ENCODE results near the gene COASY. TPM values are rescaled to one million over a fixed set of nuclear protein-coding genes. Genes with fewer than 3 reads are reported as not detected.
A peak's percentile ranks its signal among the peaks of the same experiment; 100 is the strongest.

The COASY gene
- total RNA-seq, 1 donor = 10.2 TPM

DNA sequence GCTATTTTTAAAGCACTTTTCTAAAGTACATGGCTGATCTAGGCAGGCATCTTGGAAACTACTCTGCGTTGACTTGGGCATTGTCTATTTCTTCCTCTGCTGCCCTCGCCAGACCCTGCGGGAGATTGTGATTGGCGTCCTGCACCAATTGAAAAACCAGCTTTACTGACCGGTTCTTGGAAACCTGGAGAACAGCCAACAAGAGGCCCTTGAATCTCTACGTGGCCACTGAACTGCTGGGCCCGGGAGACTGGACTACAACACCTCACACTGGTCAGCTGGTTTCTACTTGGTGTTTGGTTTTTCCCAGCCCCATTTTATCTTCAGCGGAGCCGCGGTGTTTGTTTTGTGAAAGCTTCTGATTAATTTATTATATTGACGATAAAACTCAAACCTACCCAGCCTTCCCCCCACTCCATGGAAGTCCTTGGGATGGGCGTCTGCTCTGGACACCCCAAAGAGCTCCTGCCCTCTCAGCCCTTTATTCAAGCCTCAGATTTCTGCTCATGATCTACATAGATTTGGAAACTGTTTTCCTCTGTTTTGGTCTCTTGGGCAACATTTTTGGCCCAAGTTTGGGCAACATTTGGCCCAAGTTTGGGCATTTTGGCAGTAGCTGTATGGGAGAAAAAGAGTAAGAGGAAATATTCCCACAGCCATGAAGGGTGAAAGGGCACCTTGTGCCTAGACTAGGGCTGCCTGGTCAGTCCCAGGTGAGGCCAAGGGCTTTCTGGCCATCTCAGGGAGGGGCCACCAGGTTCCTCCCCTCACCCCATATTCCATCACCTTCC is 9.7 kb downstream of the COASY start:
- no peak overlapping the region for H3K4me3 ChIP-seq (ENCODE audit: low read length)
- no peaks in the 10 kb centered on the region for H3K9me3 ChIP-seq (ENCODE audit: low read depth, low read length)
- H3K27me3 ChIP-seq (ENCODE audit: insufficient read depth, low read length) = no peaks in the 10 kb centered on the region
- peaks cover 32% of the 10 kb centered on the region for H3K4me1 ChIP-seq (ENCODE audit: insufficient read depth, low read length)

DNA sequence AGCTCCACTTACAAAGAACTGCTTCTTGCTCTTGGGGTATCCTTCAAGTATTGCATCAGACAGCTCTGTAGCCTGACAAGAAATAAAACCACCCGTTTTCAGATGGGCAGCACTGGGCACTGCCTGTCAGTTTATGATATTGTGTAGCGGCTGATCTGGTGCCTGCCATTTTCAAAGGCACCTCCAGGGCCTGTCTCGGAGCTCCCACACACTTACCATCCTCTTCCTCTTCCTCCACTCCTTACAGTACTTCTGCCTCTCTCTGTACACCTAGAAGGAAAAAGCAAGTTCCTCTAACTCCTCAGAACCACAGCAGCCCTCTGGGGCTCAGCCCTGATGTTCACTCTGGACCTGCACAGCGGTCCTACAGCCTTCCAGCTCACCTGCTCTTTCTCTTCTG is 11.1 kb downstream of the COASY start:
- H3K27me3 ChIP-seq (ENCODE audit: insufficient read depth, low read length) = no peaks in the 10 kb centered on the region
- H3K9me3 ChIP-seq (ENCODE audit: low read depth, low read length) = no peaks in the 10 kb centered on the region
- H3K4me1 ChIP-seq (ENCODE audit: insufficient read depth, low read length) = peaks cover 34% of the 10 kb centered on the region
- H3K4me3 ChIP-seq (ENCODE audit: low read length) = no peak overlapping the region

DNA sequence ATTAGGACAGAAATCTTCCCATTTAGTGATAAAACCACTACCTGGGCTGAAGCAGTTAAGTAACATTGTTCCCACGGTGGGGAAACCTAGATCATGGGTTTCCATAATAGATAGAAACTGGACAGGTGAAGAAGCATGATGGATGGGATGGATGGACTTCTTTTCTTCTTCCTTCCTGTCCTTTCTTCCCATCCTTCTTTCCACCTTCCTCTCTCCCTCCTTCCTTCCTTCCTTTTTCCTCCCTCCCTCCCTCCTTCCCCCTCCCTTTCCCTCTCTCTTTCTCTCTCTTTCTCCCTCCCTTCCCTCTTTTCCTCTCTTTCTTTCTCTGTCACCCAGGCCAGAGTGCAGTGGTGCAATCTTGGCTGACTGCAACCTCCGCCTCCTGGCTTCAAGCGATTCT is 12.5 kb downstream of the COASY start:
- peaks cover 30% of the 10 kb centered on the region for H3K4me1 ChIP-seq (ENCODE audit: insufficient read depth, low read length)
- H3K27me3 ChIP-seq (ENCODE audit: insufficient read depth, low read length) = no peaks in the 10 kb centered on the region
- H3K4me3 ChIP-seq (ENCODE audit: low read length) = no peak overlapping the region
- H3K9me3 ChIP-seq (ENCODE audit: low read depth, low read length) = no peaks in the 10 kb centered on the region

DNA sequence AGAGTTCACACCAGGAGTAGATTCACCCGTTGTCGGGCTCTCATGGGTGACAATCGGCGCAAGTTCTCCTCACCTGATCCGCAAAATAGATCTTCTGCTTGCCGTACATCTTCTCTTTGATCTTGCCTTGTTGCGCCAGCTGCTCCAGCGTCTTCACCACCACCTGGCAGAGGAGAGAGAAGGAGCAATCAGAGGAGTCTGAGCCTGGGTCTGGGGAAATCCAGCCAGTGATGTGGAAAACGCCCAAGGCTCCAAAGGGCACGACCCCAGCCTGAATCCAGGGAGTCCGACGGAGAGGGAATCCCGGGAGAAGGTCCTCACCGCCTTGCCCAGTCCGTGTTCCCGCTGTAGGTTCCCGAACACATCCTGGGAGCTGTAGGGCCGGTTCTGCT is 15.2 kb downstream of the COASY start:
- H3K4me3 ChIP-seq (ENCODE audit: low read length) = peak overlapping the region; percentile 52
- no peaks in the 10 kb centered on the region for H3K9me3 ChIP-seq (ENCODE audit: low read depth, low read length)
- H3K4me1 ChIP-seq (ENCODE audit: insufficient read depth, low read length) = peaks cover 27% of the 10 kb centered on the region
- H3K27me3 ChIP-seq (ENCODE audit: insufficient read depth, low read length) = no peaks in the 10 kb centered on the region

DNA sequence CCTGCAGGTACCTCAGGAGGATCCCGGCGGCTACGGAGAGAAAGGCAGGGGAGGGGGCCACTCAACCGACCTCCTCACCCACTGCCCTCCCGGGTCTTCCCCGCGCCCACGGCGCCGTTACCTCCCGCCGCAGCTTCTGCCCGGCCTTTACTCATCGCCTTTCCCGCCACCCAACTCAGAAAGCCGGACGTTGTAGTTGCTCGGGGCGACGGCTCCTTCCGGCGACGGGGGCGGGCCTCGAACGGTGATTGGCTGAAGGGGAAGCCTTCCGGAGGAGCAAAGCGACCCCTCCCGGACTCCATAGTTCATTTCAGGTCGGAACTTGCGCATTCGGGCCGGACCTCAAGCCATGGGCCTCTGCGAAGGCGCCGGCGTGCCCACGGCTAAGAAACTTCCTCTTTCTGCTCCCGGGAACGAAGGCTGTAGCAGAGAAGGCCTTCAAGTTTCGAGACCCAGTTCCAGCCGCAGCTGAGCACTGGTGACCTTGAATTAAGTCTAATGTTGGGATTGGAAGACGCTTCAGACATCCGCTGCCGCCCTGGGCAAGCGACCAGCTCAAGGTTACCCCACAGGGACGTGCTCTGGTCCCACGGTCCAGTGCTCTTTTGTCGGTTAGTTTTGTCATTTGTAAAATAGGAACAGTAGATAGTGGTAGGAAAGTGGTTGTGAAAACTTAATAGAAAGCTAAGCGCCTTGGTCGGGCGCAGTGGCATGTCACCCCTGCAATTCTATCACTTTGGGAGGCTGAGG is 15.8 kb downstream of the COASY start, which contains the start of gene PSMC3IP:
Gene PSMC3IP (minus strand): TSS at position 198 of the 750 bp plus-strand sequence. CDS start 43 bp downstream, at position 155.
- H3K9me3 ChIP-seq (ENCODE audit: low read depth, low read length) = no peaks in the 10 kb centered on the region
- no peaks in the 10 kb centered on the region for H3K27me3 ChIP-seq (ENCODE audit: insufficient read depth, low read length)
- peak within 1 kb of the TSS; percentile 52 for H3K4me3 ChIP-seq (ENCODE audit: low read length)
- H3K4me1 ChIP-seq (ENCODE audit: insufficient read depth, low read length) = peaks cover 27% of the 10 kb centered on the region

DNA sequence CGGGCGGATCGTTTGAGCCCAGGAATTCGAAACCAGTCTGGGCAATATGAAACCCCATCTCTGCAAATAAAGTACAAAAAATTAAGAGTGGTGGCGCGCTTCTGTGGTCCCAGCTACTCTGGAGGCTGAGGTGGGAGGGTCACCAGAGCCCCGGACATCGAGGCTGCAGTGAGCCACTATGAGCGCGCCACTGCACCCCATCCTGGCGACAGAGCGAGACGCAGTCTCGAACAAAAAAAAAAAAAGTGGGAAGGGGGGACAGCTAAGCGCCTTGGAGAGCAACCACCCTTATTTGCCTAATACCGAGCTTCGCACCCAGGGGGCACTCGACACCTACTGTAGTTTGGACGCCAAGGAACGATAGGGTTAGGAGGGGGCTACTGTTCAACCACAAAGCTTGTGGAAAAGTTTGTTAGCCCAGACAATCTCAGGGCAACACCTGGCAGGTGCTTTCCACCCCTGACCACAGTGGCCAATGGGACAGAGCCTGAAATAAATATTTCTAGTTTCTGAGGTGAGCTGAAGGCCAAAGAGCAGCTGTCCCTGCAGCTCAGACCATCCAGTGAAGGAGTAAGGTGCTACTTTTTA is 16.4 kb downstream of the COASY start:
- no peaks in the 10 kb centered on the region for H3K9me3 ChIP-seq (ENCODE audit: low read depth, low read length)
- H3K4me3 ChIP-seq (ENCODE audit: low read length) = peak overlapping the region; percentile 52
- no peaks in the 10 kb centered on the region for H3K27me3 ChIP-seq (ENCODE audit: insufficient read depth, low read length)
- peaks cover 24% of the 10 kb centered on the region for H3K4me1 ChIP-seq (ENCODE audit: insufficient read depth, low read length)

DNA sequence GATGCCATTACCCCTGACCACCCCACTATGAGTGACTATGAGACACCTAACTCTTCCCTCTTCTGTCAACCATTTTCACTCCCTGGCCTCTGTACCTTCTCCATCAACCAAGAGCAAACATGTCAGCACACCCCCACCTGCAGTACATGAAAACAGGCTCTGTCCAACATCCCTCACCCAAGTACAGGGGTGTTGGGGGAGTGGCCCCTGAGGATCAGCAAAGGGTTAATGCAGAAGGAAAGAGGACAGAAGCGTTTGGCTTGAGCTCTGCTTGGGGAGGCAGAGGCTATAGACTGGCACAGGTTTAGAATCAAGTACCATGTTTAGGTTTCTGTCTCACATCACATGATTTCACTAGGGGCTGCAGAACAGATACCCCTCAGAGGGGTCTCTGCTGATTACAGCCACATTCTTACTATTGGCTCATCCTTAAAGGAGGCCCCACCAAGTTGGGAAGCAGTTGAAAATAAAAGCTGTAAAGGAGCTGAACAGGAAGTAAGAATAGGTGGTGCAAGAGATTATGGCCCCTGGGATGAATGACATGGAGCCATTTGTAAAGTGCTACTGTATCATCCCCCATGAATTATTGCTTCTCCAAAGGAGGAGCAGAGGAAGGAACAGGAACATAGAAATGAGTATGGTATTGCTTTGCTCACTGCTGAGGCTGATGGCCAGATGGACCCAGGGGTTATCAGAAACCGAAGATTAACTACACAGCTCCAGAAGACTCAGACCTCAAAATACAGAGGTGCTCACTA is 18.0 kb downstream of the COASY start:
- peaks cover 26% of the 10 kb centered on the region for H3K4me1 ChIP-seq (ENCODE audit: insufficient read depth, low read length)
- H3K9me3 ChIP-seq (ENCODE audit: low read depth, low read length) = no peaks in the 10 kb centered on the region
- no peaks in the 10 kb centered on the region for H3K27me3 ChIP-seq (ENCODE audit: insufficient read depth, low read length)
- no peak overlapping the region for H3K4me3 ChIP-seq (ENCODE audit: low read length)

DNA sequence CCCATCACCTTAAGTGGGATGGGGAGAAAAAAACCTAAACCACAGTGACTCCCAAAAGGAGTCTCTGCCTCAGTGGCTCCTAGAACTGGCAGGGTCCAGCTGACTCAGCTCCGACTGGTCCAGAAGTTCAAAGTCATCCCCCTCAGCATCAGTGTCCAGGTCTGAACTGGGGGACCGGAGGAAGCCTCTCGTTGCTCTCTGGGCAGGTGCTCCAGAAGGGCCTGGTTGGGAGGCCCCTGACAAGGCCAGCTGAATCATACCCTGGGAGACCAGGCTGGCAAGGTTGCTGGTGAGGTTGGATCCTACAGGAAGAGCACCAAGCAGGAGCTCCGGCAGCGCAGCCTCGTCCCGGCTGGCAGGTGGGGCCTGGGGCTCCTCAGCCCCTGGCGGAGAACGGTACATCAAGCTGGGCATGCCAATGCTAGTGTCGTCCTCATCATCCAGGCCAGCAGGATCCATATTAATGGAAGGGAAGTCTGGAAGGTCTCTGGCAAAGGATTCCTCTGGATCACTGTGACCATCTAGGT is 19.9 kb downstream of the COASY start:
- H3K27me3 ChIP-seq (ENCODE audit: insufficient read depth, low read length) = no peaks in the 10 kb centered on the region
- no peaks in the 10 kb centered on the region for H3K9me3 ChIP-seq (ENCODE audit: low read depth, low read length)
- no peak overlapping the region for H3K4me3 ChIP-seq (ENCODE audit: low read length)
- H3K4me1 ChIP-seq (ENCODE audit: insufficient read depth, low read length) = peaks cover 34% of the 10 kb centered on the region

DNA sequence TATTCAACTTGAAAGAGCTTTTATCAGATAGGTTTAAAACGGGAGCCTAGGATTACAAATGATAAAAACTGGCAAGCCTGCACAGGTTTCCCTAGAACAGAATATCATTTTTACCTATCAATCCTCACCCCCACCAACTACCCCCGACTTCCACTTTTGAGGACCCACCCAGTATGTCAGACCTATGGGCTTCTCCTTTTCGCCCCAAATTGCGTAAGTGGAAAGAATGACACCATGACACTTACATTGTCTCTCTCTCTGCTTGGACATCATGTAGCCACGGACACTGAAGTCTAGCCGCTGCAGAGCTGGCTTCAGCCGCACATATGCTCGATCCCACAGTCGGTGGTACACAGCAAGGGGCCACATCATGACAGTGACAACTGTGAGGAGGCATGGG is 22.9 kb downstream of the COASY start:
- Histone ChIP-seq H3K4me3 (ENCODE audit: low read length) (no peak overlapping the region), H3K4me1 (ENCODE audit: insufficient read depth, low read length) (peaks cover 14% of the 10 kb centered on the region), H3K27me3 (ENCODE audit: insufficient read depth, low read length) (no peaks in the 10 kb centered on the region), H3K9me3 (ENCODE audit: low read depth, low read length) (no peaks in the 10 kb centered on the region)

DNA sequence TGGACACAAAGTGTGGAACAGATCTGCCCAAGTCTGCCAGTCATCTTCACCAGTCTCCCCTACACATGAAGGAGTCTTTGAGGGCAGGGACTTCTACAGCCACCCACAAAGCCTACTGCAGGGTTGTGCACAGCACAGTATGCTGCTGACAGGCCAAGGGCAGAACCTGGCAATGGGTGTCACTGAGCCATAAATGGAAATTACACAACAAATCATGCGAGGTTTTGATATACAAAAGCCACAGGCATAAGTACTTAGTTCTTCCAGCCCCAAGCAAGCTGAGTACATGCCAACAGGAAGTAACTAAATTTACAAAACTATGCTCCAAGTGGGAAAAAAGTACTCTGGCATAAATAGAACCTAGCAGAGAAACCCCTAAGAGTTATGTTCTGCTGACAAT is 23.4 kb downstream of the COASY start:
- no peaks in the 10 kb centered on the region for H3K27me3 ChIP-seq (ENCODE audit: insufficient read depth, low read length)
- no peaks in the 10 kb centered on the region for H3K9me3 ChIP-seq (ENCODE audit: low read depth, low read length)
- no peak overlapping the region for H3K4me3 ChIP-seq (ENCODE audit: low read length)
- peaks cover 14% of the 10 kb centered on the region for H3K4me1 ChIP-seq (ENCODE audit: insufficient read depth, low read length)

DNA sequence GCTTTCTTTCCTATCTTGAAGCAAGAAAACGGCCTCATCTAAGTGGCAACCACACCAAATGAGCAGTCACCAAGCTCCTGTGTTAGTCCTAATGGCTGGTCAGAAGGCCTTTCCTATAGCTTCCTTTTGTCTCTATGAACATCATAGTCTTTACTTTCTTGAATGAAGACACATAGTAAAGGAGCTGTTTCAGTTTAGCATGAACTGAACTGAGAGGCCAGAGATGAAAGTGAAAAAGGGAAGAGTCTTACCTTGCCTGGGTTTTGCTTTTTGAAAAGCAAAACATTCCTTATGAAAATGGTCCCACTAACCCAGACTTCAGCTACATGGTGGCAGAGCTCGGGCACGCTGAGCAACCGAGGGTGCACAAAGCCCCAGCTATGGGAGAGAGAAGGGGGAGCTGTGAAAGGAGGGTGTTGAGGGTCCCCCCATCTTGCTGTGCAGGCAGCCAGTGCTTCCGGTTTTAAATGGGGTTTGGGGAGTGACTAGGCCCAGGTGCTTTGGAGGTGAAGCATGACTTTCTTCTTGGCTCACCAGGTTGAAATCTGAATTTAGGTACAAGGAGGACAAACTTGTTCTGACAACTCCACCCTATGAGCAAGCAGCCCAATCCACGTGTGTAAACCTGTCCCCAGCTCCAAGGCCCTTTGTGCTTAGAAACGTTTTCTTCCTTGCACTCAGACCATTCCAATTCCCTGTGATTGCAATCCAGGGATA is 24.7 kb downstream of the COASY start:
- Histone ChIP-seq H3K9me3 (ENCODE audit: low read depth, low read length) (no peaks in the 10 kb centered on the region), H3K4me3 (ENCODE audit: low read length) (no peak overlapping the region), H3K27me3 (ENCODE audit: insufficient read depth, low read length) (no peaks in the 10 kb centered on the region), H3K4me1 (ENCODE audit: insufficient read depth, low read length) (peaks cover 14% of the 10 kb centered on the region)

DNA sequence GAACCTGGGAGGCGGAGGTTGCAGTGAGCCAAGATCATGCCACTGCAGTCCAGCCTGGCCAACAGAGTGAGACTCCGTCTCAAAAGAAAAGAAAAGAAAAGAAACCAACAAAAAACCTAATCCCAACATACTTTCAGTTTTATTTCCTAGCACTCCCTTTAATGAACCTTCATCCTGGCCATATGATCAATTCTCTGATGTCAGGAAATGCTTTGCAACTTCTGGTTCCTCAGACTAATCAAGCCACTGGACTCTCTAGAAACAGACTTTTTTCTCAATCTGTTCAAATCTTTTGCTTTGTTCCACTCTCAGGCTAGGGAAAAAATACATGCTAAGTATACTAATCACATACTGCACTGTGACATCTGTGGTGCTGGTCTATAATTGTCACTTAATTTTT is 28.9 kb downstream of the COASY start:
- H3K4me3 ChIP-seq (ENCODE audit: low read length) = no peak overlapping the region
- H3K9me3 ChIP-seq (ENCODE audit: low read depth, low read length) = no peaks in the 10 kb centered on the region
- H3K4me1 ChIP-seq (ENCODE audit: insufficient read depth, low read length) = peaks cover 2% of the 10 kb centered on the region
- no peaks in the 10 kb centered on the region for H3K27me3 ChIP-seq (ENCODE audit: insufficient read depth, low read length)

DNA sequence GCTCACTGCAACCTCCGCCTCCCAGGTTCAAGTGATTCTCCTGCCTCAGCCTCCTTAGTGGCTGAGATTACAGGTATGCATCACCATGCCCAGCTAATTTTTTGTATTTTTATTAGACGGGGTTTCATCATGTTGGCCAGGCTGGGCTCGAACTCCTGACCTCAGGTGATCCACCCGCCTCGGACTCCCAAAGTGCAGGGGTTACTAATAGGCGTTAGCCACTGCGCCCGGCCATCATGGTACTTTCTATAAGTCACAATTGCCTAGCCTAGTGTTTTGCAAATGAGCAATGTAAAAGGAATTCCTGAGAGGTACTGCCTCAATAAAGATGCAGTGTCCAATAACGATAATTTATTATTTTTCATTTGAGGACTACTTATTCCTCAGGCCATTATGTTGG is 29.5 kb downstream of the COASY start:
- no peaks in the 10 kb centered on the region for H3K27me3 ChIP-seq (ENCODE audit: insufficient read depth, low read length)
- no peak overlapping the region for H3K4me3 ChIP-seq (ENCODE audit: low read length)
- no peaks in the 10 kb centered on the region for H3K4me1 ChIP-seq (ENCODE audit: insufficient read depth, low read length)
- H3K9me3 ChIP-seq (ENCODE audit: low read depth, low read length) = no peaks in the 10 kb centered on the region

DNA sequence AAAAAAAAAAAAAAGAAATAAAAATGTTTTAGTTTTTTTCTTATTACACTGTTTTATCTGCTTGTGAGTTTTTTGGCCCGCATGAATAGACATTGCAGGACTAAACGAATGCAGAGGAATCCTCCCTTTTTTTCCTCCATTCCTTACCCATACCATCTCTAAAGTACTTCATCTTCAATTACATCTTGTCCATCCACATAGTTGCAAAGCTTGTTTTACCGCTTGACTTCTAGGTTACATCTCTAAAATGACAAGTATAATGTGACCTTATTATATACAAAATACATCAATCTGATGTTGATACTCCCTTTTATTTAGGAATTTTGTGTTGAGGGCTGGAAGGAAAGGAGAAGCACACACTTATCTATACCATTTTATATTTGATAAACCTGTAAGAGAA is 34.4 kb downstream of the COASY start:
- no peak overlapping the region for H3K4me3 ChIP-seq (ENCODE audit: low read length)
- H3K9me3 ChIP-seq (ENCODE audit: low read depth, low read length) = no peaks in the 10 kb centered on the region
- H3K27me3 ChIP-seq (ENCODE audit: insufficient read depth, low read length) = no peaks in the 10 kb centered on the region
- H3K4me1 ChIP-seq (ENCODE audit: insufficient read depth, low read length) = peaks cover 7% of the 10 kb centered on the region
